K562 (cell line): ENCODE data around the gene TRAP1. TPM values are rescaled to one million over a fixed set of nuclear protein-coding genes. Genes with fewer than 3 reads are reported as not detected.

ENCODE experiments used
- ATAC-seq: fragments of 200-7000 bp; cut with Tn5 transposase; 3 replicates; pipeline ENCODE4 v1.9.1; 2020; ENCODE audit warnings: moderate library complexity
- BruUV-seq: library from RNA; stranded (reverse); fragments of 400-500 nt; replicated peaks from 2 replicates; lab custom pipeline; 2021; lab: Mats Ljungman, UMichigan
- CTCF ChIA-PET: fragments of 300-600 bp; formaldehyde crosslinking; extraction: SDS; loops from one replicate; lab custom pipeline; 2021; ENCODE audit warnings: low intra/inter-chr PET ratio; lab: Yijun Ruan, JAX
- POLR2A ChIA-PET: fragments of 300-600, 350-650 bp; sonication (Branson Sonifier 250); formaldehyde crosslinking; extraction: SDS; loops from one replicate; lab custom pipeline; 2021; ENCODE audit warnings: antibody characterized with exemption, inconsistent platforms; lab: Yijun Ruan, JAX
- DNase-seq, 4 experiments: peaks; one replicate each; pipeline versions ENCODE4 v3.0.0 to v3.0.0-alpha.2; 2011 to 2018; ENCODE audit warnings: low spot score in 3 of 4, mixed read lengths in 3 of 4; ENCODE audit errors: extremely low read depth in 1 of 4
- FAIRE-seq: peaks from 2 replicates; lab custom pipeline; 2011; peaks lifted over from hg19 to GRCh38; lab: Jason Lieb, UNC
- H2AFZ ChIP-seq: 2 replicates; pipeline ENCODE4 v1.6.0; 2011; ENCODE audit warnings: low read depth, low read length, control low read depth, inconsistent platforms
- H3K27ac ChIP-seq: fragments of 200-600 bp; 3 replicates; pipeline ENCODE4 v1.8.0; 2011; ENCODE audit warnings: low read depth, mild to moderate bottlenecking, control low read depth, inconsistent platforms, low read length, moderate library complexity, mixed read lengths; ENCODE audit errors: extremely low read depth
- H3K27me3 ChIP-seq, 2 experiments: fragments of 300-600 bp in 1 of 2; 2 replicates in 1 of 2; 3 replicates in 1 of 2; pipeline versions ENCODE4 v1.6.0 to v1.8.0; 2011; ENCODE audit warnings: inconsistent platforms in 2 of 2, low read length in 2 of 2, mild to moderate bottlenecking in 1 of 2, mixed read lengths in 1 of 2, moderate library complexity in 1 of 2; ENCODE audit not compliant: control insufficient read depth in 2 of 2, insufficient read depth in 2 of 2
- H3K36me3 ChIP-seq: fragments of 300-600 bp; 3 replicates; pipeline ENCODE4 v1.8.0; 2011; ENCODE audit warnings: mild to moderate bottlenecking, low read length, inconsistent platforms; ENCODE audit not compliant: control insufficient read depth, insufficient read depth
- H3K4me1 ChIP-seq, 2 experiments: fragments of 200-600 bp in 1 of 2; replicated peaks in 1 of 2; 2 replicates in 1 of 2; 3 replicates in 1 of 2; pipeline versions ENCODE4 v1.5.1 to v1.8.0; 2011; ENCODE audit warnings: inconsistent platforms in 2 of 2, low read length in 2 of 2, mild to moderate bottlenecking in 1 of 2, mixed read lengths in 1 of 2, moderate library complexity in 1 of 2; ENCODE audit not compliant: control insufficient read depth in 2 of 2, insufficient read depth in 2 of 2
- H3K4me2 ChIP-seq: 2 replicates; pipeline ENCODE4 v1.6.1; 2011; ENCODE audit warnings: low read length, control low read depth, inconsistent platforms, mixed read lengths; ENCODE audit not compliant: insufficient read depth
- H3K4me3 ChIP-seq: fragments of 200-600 bp; sonication (generic), shearing (Covaris generic); 2 replicates; pipeline ENCODE4 v1.5.1; 2016; ENCODE audit warnings: control low read depth, inconsistent platforms
- H3K79me2 ChIP-seq: fragments of 200-600 bp; 3 replicates; pipeline ENCODE4 v1.8.0; 2011; ENCODE audit warnings: low read length, inconsistent platforms; ENCODE audit not compliant: control insufficient read depth, insufficient read depth
- H3K9ac ChIP-seq, 2 experiments: 2 replicates each; pipeline versions ENCODE4 v1.6.0 to v1.6.1; 2011; ENCODE audit warnings: low read depth in 2 of 2, low read length in 2 of 2, control low read depth in 1 of 2, inconsistent platforms in 1 of 2, mild to moderate bottlenecking in 1 of 2, mixed read lengths in 1 of 2; ENCODE audit not compliant: insufficient read depth in 1 of 2
- H3K9me1 ChIP-seq: one replicate; pipeline ENCODE4 v1.6.0; 2011; ENCODE audit warnings: inconsistent platforms, mild to moderate bottlenecking, low read length, moderate library complexity; ENCODE audit not compliant: control insufficient read depth, insufficient read depth
- H3K9me3 ChIP-seq: replicated peaks from 2 replicates; pipeline ENCODE4 v1.5.1; 2011; ENCODE audit warnings: low read depth, low read length, inconsistent platforms; ENCODE audit not compliant: control insufficient read depth, insufficient read depth
- H4K20me1 ChIP-seq: replicated peaks from 2 replicates; pipeline ENCODE4 v1.6.1; 2011; ENCODE audit warnings: low read length, inconsistent platforms, mixed read lengths; ENCODE audit not compliant: control insufficient read depth, insufficient read depth
- BRD9 ChIP-seq: fragments of 450-650 bp; IDR thresholded peaks from 2 replicates; pipeline ENCODE4 v1.6.1; 2018; ENCODE audit warnings: low read depth; ENCODE audit not compliant: partially characterized antibody
- CBX1 ChIP-seq: sonication (generic); IDR thresholded peaks from 2 replicates; pipeline ENCODE4 v1.6.1; 2016; ENCODE audit warnings: antibody characterized with exemption, low read depth, mild to moderate bottlenecking
- ETV1 ChIP-seq: fragments of 450-650 bp; conservative IDR thresholded peaks from 2 replicates; pipeline ENCODE4 v1.6.1; 2016; ENCODE audit warnings: missing genetic modification characterization, control low read depth, low read depth, missing compliant biosample characterization
- EZH2 ChIP-seq: IDR thresholded peaks from 2 replicates; pipeline ENCODE4 v1.6.1; 2012; ENCODE audit warnings: low read depth, mild to moderate bottlenecking, inconsistent platforms, low read length, borderline replicate concordance
- FOXJ3 ChIP-seq: sonication (generic); formaldehyde crosslinking; IDR thresholded peaks from 2 replicates; pipeline ENCODE4 v1.4.0; 2020; ENCODE audit warnings: mild to moderate bottlenecking, missing genetic modification reagents
- LEF1 ChIP-seq: fragments of 450-650 bp; IDR thresholded peaks from 2 replicates; pipeline ENCODE4 v1.6.1; 2016; ENCODE audit warnings: mild to moderate bottlenecking
- MTA3 ChIP-seq: fragments of 450-650 bp; formaldehyde crosslinking; IDR thresholded peaks from 2 replicates; pipeline ENCODE4 v1.6.1; 2017; ENCODE audit warnings: mild to moderate bottlenecking, borderline replicate concordance
- POLR2AphosphoS5 ChIP-seq: IDR thresholded peaks from 2 replicates; pipeline ENCODE4 v1.6.1; 2011; ENCODE audit warnings: mild to moderate bottlenecking, low read depth, low read length, moderate library complexity; ENCODE audit not compliant: control insufficient read depth, insufficient read depth
- RAD21 ChIP-seq, 2 experiments: fragments of 250-450 bp in 1 of 2; fragments of 450-650 bp in 1 of 2; sonication (Bioruptor Pico) in 1 of 2; formaldehyde crosslinking in 1 of 2; IDR thresholded peaks in 1 of 2; conservative IDR thresholded peaks in 1 of 2; 2 replicates each; pipeline versions ENCODE4 v1.4.0 to v1.8.0; 2020 to 2022; ENCODE audit warnings: mild to moderate bottlenecking in 2 of 2, moderate library complexity in 1 of 2
- SUPT5H ChIP-seq: fragments of 450-650 bp; IDR thresholded peaks from 2 replicates; pipeline ENCODE4 v1.6.1; 2016
- TBP ChIP-seq: optimal IDR thresholded peaks from 2 replicates; pipeline ENCODE3; 2011; ENCODE audit warnings: low read depth, low read length, improper control_type of control experiment
- ZEB2 ChIP-seq: fragments of 450-650 bp; IDR thresholded peaks from 2 replicates; pipeline ENCODE4 v1.6.1; 2016
- ZNF121 ChIP-seq: sonication (generic); formaldehyde crosslinking; conservative IDR thresholded peaks from 2 replicates; pipeline ENCODE4 v1.8.0; 2022; ENCODE audit warnings: missing genetic modification reagents
- ZNF134 ChIP-seq: fragments of 250-450 bp; sonication (Bioruptor Pico); conservative IDR thresholded peaks from 2 replicates; pipeline ENCODE4 v1.4.0; 2020
- ZNF77 ChIP-seq: fragments of 250-450 bp; sonication (Bioruptor Pico); IDR thresholded peaks from 2 replicates; pipeline ENCODE4 v1.5.0; 2020
- ZNF830 ChIP-seq: fragments of 250-450 bp; sonication (Bioruptor Pico); IDR thresholded peaks from 2 replicates; pipeline ENCODE4 v1.5.0; 2021; ENCODE audit warnings: mild to moderate bottlenecking
- WGBS: fragments of 100-300 bp; shearing (Covaris generic); methylation state at CpG from one replicate; pipeline ENCODE4 v1.1.6; 2016; ENCODE audit warnings: low coverage, mixed read lengths; ENCODE audit not compliant: insufficient coverage; ENCODE audit errors: missing lambda C conversion rate; 5-methylcytosine and 5-hydroxymethylcytosine counted together
- in situ Hi-C: fragments of 300-500 bp; cut with MboI; formaldehyde crosslinking; loops from 4 replicates; pipeline ENCODE4 v1.15.0; 2018; ENCODE audit warnings: inconsistent platforms, mixed read lengths
- intact Hi-C: fragments of 100-400 bp; cut with micrococcal nuclease; formaldehyde crosslinking; loops from 2 replicates; pipeline ENCODE4 v1.14.2; 2022
- polyA plus RNA-seq, 8 experiments: library from polyadenylated mRNA; depleted of rRNA in 4 of 8; stranded (reverse) in 5 of 8; unstranded in 3 of 8; fragments of >200 nt; fragmentation: Nextera tagmentation in 2 of 8; fragmentation: Illumina TruSeq in 1 of 8; extraction: Ambion mirVana in 2 of 8; extraction: Trizol in 1 of 8; gene quantifications; 2 replicates each; pipeline versions ENCODE4 v1.2.1 to v1.2.3, GENCODE V29; 2011 to 2014; ENCODE audit warnings: inconsistent platforms in 1 of 8, missing spikeins in 1 of 8
- total RNA-seq, 7 experiments: library from RNA; depleted of rRNA in 6 of 7; stranded (reverse); fragments of >200 nt in 6 of 7; fragmentation: Illumina TruSeq in 2 of 7; extraction: Trizol in 2 of 7; gene quantifications; 2 replicates each; pipeline versions ENCODE4 v1.2.1 to v1.2.3, GENCODE V29; 2011 to 2021; ENCODE audit warnings: low replicate concordance in 1 of 7
- TF ChIP-seq, protein P1 (sequence below): fragments of 250-450 bp; sonication (Bioruptor Pico); IDR thresholded peaks from 2 replicates; pipeline ENCODE4 v1.8.0; 2022; ENCODE audit warnings: moderate library complexity, mild to moderate bottlenecking, inconsistent platforms
- TF ChIP-seq, protein P2 (sequence below): sonication (generic); IDR thresholded peaks from 2 replicates; pipeline ENCODE4 v1.6.1; 2016
- TF ChIP-seq, protein P3 (sequence below), 3 experiments: fragments of 200-800 bp in 1 of 3; sonication (Bioruptor generic) in 1 of 3; sonication (generic) in 1 of 3; formaldehyde crosslinking in 1 of 3; IDR thresholded peaks; 2 replicates each; pipeline versions ENCODE4 v1.6.1 to v1.8.0; 2016 to 2022; ENCODE audit warnings: mild to moderate bottlenecking in 2 of 3, missing compliant biosample characterization in 2 of 3, missing genetic modification characterization in 2 of 3, missing genetic modification reagents in 1 of 3
- TF ChIP-seq, protein P4 (sequence below): fragments of 250-450 bp; sonication (Bioruptor Pico); IDR thresholded peaks from 2 replicates; pipeline ENCODE4 v1.9.0; 2021; ENCODE audit warnings: mild to moderate bottlenecking

TRAP1 gene
- total and polyA plus RNA-seq, 9 of the 15 experiments (the other 6 are each of a cell fraction or from before 2014, with no cell fraction given), result 19.1 to 436 (median 301) TPM

DNA sequence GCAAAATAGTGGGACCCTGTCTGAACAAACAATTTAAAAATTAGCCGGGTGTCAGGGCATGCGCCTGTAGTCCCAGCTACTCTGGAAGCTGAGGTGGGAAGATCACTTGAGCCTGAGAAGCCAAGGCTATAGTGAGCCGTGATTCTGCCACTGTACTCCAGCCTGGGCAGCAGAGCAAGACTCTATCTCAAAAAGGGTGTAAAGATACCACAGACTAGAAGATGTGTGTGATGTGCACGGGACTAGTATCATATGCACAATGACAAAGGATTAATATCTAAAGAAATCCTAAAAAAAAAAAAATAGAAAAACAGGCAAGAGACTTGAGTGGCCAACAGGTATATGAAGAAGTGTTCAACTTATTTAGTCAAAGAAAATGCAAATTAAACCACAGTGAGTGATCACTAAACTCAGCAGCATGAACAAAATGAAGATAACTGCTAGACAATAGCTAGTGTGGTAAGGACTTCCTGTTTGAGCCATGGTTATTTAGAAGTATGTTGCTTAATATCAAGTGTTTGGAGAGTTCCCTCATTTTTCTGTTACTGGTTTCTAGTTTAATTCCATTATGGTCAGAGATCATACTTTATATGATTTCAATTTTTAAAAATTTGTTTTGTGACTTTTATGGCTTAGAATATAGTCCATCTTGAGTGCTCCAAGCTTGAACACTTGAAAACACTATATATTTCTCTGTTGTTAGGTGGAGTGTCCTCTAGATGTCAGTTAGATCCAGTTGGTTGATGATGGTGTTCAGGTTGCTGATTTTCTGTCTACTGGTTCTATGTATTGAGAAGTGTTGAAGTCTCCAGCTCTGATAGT is 91.2 kb downstream of the TRAP1 start:
- Histone ChIP-seq H3K9me1 (no peaks in the 10 kb centered on the region), H3K4me1 (0 out of 5 replicates have a peak, but pooled peaks cover 0 to 5% of the 10 kb centered on the region in 2 experiments), H3K4me3 (no peak overlapping the region), H3K27ac (peak overlapping the region; percentile 43; the same call in 1 of the 3 replicates), H3K9me3 (no peaks in the 10 kb centered on the region), H3K4me2 (no peak overlapping the region), H3K27me3 (no peaks in the 10 kb centered on the region), H4K20me1 (no peaks in the 10 kb centered on the region), H3K36me3 (no peaks in the 10 kb centered on the region), H2AFZ (peak overlapping the region; percentile 17; the same call in 1 of the 2 replicates), H3K9ac (no peak overlapping the region), H3K79me2 (no peaks in the 10 kb centered on the region)
- 53% methylated on average over 4 of the region's 4 CpGs for WGBS
- BruUV-seq, result no TSS peak
- DNase-seq, result peak in 1 of 4 experiments; percentile 30
- intact Hi-C loops, result no loop called here
- ChIA-PET POLR2A (interaction anchor here (0.9 to 1.2 kb wide), 3 partner anchors 7 to 17 kb away, joined by 3 to 5 read pairs (median 3); no protein-coding TSS in a partner anchor), CTCF (no interaction called here)
- peak; percentile 81 for ATAC-seq
- FAIRE-seq, result peak; percentile 76
- in situ Hi-C loops, result no loop called here
- TF ChIP-seq ZEB2, result no peak
- TF ChIP-seq, protein P1, sequence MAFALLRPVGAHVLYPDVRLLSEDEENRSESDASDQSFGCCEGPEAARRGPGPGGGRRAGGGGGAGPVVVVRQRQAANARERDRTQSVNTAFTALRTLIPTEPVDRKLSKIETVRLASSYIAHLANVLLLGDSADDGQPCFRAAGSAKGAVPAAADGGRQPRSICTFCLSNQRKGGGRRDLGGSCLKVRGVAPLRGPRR (CRISPR knock-in tag), result no peak
- TF ChIP-seq, protein P2, sequence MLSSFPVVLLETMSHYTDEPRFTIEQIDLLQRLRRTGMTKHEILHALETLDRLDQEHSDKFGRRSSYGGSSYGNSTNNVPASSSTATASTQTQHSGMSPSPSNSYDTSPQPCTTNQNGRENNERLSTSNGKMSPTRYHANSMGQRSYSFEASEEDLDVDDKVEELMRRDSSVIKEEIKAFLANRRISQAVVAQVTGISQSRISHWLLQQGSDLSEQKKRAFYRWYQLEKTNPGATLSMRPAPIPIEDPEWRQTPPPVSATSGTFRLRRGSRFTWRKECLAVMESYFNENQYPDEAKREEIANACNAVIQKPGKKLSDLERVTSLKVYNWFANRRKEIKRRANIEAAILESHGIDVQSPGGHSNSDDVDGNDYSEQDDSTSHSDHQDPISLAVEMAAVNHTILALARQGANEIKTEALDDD, result peak; percentile 46; the same call in 1 of the 2 replicates
- peak in 1 of 2 experiments; percentile 61; a peak in 2 of 4 replicates for TF ChIP-seq RAD21 (CRISPR knock-in tag; conservative IDR thresholded peaks at IDR 0.05 in 1 of 2, IDR thresholded peaks at IDR 0.05 in 1 of 2)
- TF ChIP-seq POLR2AphosphoS5, result no peak
- TF ChIP-seq MTA3, result no peak
- TF ChIP-seq, protein P3, sequence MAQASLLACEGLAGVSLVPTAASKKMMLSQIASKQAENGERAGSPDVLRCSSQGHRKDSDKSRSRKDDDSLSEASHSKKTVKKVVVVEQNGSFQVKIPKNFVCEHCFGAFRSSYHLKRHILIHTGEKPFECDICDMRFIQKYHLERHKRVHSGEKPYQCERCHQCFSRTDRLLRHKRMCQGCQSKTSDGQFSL (CRISPR knock-in tag; IDR thresholded peaks at IDR 0.05), result no peak
- TF ChIP-seq, protein P3 (tag; IDR thresholded peaks at IDR 0.05), result no peak
- TF ChIP-seq BRD9, result no peak
- no peak for TF ChIP-seq SUPT5H
- no peak for TF ChIP-seq ZNF830
- peak; percentile 26; the same call in 1 of the 2 replicates for TF ChIP-seq ZNF121 (CRISPR knock-in tag)
- TF ChIP-seq FOXJ3 (CRISPR knock-in tag), result no peak
- TF ChIP-seq LEF1, result no peak
- 0 out of 2 replicates have a peak, but pooled peaks have one; percentile 14 for TF ChIP-seq ETV1 (tag)
- TF ChIP-seq ZNF77, result no peak
- no peak for TF ChIP-seq TBP
- TF ChIP-seq, protein P4, sequence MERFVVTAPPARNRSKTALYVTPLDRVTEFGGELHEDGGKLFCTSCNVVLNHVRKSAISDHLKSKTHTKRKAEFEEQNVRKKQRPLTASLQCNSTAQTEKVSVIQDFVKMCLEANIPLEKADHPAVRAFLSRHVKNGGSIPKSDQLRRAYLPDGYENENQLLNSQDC (CRISPR knock-in tag), result no peak
- no peak for TF ChIP-seq EZH2
- no peak for TF ChIP-seq CBX1
- no peak for TF ChIP-seq ZNF134 (CRISPR knock-in tag)
